Measurements from ENCODE around the gene NDRG2.
"Not testable (repeated sequence)": the region's sequence is repeated elsewhere in the genome, so short reads cannot be mapped to it uniquely, and the experiment has no call there.

Gene NDRG2

DNA sequence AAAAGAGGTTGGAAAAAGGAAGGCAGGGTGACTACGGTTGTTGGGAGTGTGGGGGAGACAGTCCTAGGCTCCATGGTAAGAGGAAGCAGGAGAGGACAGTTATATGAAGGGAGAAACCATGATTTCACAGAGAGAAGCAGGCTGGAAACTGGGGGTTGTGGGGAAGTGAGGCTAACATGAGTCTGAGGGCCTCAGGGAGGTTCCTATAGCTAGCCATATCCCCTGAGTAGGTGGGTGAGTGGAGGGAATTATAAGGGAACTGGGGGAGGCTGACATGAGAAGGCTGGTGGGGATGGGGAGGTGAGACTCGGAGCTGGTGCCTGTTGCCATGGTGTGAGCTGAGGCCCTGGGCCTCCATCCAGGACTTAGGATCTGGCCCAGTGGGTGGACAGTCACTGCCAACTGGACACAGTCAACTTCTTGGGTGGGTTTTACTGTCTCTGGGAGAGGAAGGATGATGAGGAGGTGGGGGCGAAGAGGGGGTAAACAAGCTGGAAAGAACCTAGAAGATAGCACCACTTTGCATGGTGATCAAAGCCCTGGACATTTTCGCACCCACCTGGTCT, 8.4 kb upstream of the NDRG2 start:
- DNase-seq (ENCODE audit: low read depth), result no peak

- no peak for DNase-seq (ENCODE audit: low read depth)
These were observed 7.7 kb upstream of the NDRG2 start for GRCh38 chr14:21032326-21033132.

- DNase-seq (ENCODE audit: low read depth), result no peak
These were observed 5.7 kb upstream of the NDRG2 start for GRCh38 chr14:21030531-21030930.

- DNase-seq (ENCODE audit: low read depth), result no peak
These were observed 5.1 kb upstream of the NDRG2 start, which contains the start of gene TPPP2 for GRCh38 chr14:21029917-21030316. TSS of gene TPPP2 (plus strand) at chr14:21030217. CDS start at chr14:21030582, 365 bp downstream.

DNA sequence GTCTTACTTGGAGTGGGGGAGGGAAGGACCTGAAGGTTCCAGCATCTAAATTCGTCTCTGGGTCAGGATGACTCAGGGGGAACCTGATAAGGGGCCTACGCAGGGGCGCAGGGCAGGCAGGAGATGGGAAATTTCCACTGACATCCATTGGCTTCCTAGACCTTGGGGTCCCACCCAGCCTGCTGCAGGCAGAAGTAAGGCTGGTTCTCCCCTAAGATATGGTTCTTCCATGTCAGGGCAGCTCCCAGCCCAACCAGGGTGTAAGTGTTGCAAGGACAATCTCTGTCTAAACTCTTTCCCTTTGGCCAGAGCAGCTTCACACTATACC, 2.1 kb upstream of the NDRG2 start:
- no peak for DNase-seq (ENCODE audit: low read depth)

DNA sequence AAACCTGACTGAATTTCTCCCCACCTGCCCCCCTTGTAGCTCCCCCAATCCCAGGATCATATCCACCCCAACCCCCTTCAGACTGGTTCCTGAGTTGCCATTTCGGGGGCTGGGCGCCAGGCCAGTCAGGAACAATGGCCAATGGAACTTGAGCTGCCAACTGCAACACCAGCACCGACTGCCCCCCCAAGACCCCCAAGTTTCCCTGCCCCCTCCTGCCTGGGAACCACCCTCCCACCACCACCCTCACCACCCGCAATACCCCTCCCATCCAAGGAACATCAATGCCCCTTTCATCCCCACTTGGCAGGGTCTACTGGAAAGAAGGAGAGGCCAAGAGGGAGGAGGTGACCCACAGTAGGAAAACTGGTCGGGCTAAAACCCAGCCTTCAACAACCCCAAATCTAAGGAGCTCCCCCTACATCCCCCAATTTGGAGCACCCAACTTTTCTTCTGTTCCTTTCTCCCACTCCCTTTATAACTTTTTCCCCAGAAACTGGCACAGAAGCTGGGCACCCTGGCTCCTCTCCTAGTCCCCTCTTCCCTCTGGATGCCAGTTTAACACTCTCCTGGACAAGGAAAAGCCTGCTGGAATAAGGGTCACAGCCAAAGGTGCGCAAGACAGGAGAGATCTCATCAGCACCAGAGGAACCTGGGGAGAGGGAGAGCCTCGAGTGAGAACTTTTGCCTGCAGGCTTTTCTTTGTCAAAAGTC, 1.6 kb upstream of the NDRG2 start:
- no peak for DNase-seq (ENCODE audit: low read depth)

- no peak for DNase-seq (ENCODE audit: low read depth)
These were observed 761 bp upstream of the NDRG2 start for GRCh38 chr14:21025371-21026273.

DNA sequence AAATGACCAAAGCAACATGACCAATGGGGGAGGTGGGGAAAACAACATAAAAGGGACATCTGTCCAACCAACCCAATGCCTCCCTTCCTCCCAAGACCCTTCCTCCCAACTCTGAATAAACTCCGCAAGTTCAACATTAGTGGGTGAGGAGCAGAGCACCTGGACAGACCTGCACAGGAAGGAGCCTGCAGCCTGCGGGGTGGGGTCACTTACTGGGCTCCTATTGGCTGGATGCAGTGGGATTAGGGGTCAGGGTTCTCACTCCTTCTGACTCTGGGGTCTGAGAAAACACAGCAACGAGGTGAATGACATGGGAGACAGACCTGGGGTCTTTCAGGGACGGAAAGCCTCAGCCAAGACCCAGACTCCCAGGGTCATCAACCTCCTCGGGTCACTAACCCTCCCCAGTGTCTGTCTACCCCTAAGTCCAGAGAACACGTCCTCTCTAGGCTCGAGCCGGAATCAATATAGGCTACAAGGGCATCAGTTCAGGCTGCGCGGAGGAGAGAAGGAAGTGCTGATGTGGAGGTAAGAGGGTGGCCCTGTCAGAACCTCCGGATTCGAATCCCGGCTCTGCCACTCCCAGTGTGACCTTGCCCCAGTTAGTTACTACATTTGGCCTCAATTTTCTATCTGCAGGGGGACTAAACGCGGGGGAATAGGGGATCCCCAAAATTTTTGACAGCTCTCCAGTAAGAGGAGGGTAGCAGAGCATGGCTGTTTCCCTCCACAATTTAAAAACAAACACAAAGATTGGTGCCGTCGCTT, 860 bp downstream of the NDRG2 start:
- DNase-seq (ENCODE audit: low read depth), result no peak

DNA sequence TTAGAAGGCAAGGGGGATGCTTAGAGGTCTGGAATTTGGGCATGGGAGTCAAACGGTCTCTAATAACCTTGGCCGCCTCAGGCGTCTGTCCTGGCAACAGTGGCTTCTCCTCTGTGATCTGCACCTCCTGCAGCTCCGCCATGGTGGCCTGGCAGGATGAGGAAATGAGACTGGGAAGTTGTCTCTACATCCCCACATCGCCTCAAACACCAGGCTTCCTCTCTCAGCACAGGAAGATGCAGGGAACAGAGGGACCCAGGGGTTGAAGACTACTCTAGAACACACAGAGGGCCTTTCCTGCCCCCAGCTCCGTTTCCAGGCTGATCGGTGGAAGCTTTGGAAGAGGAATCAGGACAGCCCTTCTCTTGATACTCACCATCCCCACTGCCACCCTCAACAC, 1.7 kb downstream of the NDRG2 start:
- no peak for DNase-seq (ENCODE audit: low read depth)

GRCh38 chr14:21022686-21023085, 2.2 kb downstream of the NDRG2 start:
- DNase-seq (ENCODE audit: low read depth), result no peak

GRCh38 chr14:21020977-21021545, 3.8 kb downstream of the NDRG2 start:
- DNase-seq (ENCODE audit: low read depth), result no peak

- no peak for DNase-seq (ENCODE audit: low read depth)
These were observed 5.5 kb downstream of the NDRG2 start for GRCh38 chr14:21019366-21019765.

GRCh38 chr14:21018781-21019180, 6.1 kb downstream of the NDRG2 start:
- DNase-seq (ENCODE audit: low read depth), result no peak

DNA sequence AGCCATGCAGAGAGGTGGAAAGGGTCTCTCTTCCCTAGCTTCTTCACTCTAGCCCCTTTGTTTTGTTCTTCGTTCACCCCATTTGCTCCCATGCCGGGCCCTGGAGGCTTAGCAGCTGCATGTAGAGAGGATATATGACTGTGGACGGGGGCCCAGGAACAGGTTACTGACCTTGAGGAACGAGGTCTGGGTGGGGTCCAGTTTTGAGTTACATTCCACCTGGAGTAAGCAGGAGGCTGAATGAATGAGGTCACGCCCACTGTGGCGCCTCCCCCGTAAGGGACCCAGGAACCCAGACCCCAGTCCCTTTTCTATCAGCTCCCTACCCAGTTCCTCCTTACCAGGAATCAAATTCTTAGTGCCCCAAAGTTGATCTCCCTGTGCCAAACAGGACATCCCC, 6.6 kb downstream of the NDRG2 start:
- no peak for DNase-seq (ENCODE audit: low read depth)

DNA sequence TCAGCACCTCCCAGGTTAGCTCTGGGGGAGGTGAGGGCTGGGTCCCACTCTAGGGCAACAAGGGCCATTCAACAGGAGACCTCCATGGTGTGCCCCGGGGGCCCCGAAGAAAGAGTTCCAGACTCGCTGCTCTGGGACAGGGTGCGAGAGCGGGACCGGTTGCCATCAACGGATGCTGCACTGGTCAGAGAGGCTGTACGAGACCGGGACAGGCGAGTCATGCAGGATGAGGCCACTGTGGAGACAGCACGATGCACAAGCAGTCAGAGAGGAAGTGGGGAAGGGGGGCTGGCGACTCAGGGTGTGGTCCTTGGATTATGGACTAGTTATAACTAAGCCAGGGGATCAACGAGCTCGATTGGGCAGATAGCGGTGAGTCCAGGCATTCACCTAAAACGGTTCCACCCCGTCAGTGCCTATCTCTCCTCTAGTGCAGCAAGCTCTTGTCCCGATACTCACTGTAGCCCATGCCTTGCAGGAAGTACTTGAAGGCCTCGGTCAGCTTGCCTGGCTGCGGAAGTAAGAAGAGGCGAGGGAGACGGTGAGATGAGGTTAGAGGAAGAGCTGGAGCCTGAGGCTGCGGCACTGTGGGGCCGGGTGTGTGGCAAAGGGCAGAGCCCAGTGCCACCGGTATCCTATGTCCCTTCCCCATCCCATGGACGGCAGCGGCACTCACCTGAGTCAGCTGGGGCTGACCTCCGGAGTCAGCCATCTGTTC, 7.2 kb downstream of the NDRG2 start:
- no peak for DNase-seq (ENCODE audit: low read depth)

GRCh38 chr14:21016413-21017190, 8.3 kb downstream of the NDRG2 start:
- DNase-seq (ENCODE audit: low read depth), result no peak

- no peak for DNase-seq (ENCODE audit: low read depth)
These were observed 9.5 kb downstream of the NDRG2 start for GRCh38 chr14:21015312-21015711.

DNA sequence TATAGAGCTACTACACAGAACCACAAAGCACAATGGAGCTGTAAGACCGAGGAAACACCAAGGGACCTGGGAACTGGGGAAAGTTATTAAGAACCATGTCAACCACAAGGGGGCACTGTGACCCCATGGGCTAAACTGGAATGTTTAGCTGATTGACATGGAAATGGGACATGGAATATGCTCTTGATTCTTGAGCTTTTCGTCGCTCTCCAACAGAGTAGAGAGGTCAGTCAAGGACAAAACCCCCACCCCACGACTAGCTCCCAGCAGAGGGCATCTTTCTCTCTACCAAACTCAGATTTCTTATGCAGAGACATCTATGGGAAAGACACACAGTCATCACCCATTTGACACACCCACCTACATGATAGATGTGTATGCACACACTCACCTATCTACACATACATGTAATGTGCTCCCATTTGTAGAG, 10.1 kb downstream of the NDRG2 start:
- DNase-seq (ENCODE audit: low read depth), result peak; percentile 73

DNA sequence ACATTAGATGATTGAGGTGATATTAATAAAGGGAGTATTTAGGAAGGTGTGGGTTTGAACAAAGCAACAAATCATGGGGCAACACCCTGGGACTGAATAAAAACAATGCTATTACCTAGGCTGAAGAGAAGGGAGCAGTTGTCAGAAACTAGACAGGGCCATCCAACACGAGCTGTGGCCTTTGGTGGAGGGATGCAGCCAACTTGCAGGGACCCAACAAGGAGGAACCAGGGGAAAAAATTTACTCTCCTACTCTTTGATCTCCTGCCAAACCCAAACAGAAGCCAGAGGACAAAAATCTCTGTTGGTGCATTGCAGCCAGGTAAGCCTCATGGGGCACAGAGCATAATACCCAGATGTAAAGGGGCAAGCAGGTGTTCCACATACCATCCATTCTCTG, 13.7 kb downstream of the NDRG2 start:
- no peak for DNase-seq (ENCODE audit: low read depth)

DNA sequence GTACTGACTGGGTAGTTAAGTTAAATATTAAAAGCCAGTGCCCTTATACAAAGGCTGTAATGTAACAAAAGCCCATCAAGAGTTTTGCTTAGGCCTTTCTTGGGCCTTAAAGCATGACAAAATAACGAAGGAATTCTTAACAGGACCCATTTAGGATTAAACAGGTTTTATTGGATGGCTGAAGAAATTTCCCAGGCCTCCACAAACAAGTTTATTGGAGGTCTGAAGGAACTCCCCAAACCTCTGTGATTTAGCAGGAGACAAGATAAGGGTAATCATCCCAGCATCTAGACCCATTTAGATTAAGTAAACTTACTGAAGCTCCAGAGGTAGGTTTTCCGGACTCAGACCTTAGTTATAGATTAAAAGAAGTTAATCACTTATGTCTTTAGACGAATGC, 15.1 kb downstream of the NDRG2 start:
- DNase-seq (ENCODE audit: low read depth), result not testable (repeated sequence)
